GM18867 (cell line): ENCODE data around the gene IGF2BP2.
A peak's percentile ranks its signal among the peaks of the same experiment; 100 is the strongest.
"Not testable (repeated sequence)": the region's sequence is repeated elsewhere in the genome, so short reads cannot be mapped to it uniquely, and the experiment has no call there.

Experiments
- ATAC-seq: cut with Tn5 transposase; IDR thresholded peaks from one replicate; pipeline ENCODE4 v1.9.1; 2021; ENCODE audit warnings: mild to moderate bottlenecking, moderate library complexity; ENCODE audit not compliant: unreplicated experiment

The IGF2BP2 gene

DNA sequence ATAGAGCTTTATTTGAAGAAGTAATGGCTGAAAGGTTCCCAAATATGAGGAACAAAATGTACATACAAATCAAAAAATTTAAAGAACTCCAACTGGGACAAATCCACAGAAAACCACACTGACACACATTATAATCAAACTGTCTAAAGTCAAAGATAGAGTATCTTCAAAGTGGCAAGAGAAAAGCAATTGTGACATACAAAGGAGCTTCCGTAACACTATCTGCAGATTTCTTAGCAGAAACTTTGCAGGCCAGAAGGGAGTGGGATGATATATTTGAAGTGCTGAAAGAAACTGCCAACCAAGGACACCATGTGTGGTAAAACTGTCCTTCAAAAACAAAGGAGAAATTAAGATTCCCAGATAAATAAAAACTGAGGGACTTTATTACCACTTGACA, 146.8 kb downstream of the IGF2BP2 start:
- ATAC-seq = no peak

DNA sequence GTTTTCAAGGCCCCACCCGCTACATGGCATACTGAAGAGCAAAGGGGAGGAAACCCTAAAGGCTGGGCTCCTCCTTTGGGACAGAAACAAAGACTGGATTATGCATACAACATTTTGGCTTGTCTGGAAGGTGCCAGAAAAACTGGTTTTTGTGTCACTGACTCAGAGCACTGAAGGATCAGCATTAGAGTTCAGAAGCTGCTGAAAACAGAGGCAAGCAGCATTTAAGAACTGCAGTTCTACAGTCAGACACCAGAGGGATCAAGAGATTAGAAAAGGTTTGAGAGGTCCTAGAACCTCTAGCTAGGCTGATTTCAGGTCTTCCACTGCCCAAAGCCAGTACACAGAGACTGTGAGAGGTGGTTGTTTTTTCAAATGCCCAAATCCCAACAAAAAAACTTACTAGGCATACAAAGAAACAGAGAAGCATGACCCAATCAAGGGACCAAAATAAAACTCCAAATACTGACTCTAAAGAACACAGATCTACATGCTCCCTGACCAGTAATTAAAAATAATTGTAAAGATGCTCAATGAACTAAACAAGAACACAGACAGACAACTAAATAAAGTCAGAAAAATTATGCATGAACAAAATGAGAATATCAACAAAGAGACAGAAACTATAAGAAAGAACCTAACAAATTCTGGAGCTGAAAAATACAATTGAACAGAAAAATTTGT, 147.6 kb downstream of the IGF2BP2 start:
- ATAC-seq = no peak

DNA sequence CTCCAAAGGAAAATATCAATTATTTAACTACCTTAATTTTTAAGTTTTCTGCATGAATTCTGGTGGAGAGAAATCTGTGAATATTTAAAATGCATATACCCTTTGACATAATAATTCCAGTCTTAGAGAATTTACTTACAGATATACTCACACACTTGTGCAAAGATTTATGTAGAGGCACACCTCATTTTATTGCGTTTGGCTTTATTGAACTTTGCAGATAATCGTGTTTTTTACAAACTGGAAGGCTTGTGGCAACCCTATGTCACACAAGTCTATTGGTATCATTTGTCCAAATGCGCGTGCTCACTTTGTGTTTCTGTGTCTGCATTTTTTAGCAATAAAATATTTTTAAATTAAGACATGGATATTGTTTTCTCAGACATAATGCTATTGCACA, 157.3 kb downstream of the IGF2BP2 start:
- ATAC-seq = no peak

DNA sequence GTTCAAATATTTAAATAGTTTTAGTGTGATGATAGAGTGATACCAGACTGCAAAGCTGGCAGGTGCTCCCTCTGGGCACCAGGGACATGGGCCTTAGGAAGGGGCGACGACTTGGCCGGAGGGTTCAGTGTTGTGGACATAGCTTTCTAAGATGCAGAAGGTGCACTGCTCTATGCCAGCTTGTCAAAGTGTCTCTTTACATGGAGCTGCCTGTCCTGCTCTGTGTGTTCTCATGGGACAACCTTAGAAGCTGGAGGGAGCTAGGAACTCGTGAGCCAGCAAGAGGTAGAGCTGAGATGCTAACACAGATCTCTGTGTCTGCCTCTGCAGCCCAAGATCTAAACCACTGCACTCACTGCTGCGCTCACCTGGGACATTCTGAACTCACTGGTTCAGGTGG, 160.9 kb downstream of the IGF2BP2 start:
- ATAC-seq = no peak

DNA sequence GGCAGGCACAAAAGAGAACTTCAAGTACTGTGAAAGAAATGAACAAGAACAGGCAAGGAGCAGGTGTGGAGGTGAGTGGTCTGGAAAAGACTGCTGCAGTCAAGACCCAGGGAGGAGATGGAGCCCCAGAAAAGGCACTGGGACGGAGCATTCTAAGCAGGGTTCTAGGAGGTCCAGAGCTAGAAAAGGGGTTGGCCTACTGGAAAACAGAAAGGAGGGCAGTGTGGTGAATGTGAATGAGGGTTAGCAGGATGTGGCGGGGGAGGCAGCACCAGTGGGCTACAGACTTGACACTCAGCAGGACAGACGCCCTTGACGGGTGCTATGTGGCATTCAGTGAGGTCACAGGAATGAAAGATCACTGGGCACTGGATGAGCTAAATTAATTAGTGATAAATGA, 163.1 kb downstream of the IGF2BP2 start:
- no peak for ATAC-seq

DNA sequence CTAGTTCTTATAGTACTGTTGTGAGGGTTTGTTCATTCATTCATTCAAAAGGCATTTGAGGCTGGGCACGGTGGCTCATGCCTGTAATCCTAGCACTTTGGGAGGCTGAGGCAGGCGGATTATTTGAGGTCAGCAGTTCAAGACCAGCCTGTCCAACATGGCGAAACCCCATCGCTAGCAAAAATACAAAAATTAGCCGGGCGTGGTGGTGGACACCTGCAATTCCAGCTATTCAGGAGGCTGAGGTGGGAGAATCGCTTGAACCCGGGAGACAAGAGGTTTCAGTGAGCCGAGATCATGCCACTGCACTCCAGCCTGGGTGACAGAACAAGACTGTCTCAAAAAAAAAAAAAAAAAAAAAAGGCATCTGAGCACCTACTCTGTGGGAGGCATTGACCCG, 163.5 kb downstream of the IGF2BP2 start:
- ATAC-seq = not testable (repeated sequence)

DNA sequence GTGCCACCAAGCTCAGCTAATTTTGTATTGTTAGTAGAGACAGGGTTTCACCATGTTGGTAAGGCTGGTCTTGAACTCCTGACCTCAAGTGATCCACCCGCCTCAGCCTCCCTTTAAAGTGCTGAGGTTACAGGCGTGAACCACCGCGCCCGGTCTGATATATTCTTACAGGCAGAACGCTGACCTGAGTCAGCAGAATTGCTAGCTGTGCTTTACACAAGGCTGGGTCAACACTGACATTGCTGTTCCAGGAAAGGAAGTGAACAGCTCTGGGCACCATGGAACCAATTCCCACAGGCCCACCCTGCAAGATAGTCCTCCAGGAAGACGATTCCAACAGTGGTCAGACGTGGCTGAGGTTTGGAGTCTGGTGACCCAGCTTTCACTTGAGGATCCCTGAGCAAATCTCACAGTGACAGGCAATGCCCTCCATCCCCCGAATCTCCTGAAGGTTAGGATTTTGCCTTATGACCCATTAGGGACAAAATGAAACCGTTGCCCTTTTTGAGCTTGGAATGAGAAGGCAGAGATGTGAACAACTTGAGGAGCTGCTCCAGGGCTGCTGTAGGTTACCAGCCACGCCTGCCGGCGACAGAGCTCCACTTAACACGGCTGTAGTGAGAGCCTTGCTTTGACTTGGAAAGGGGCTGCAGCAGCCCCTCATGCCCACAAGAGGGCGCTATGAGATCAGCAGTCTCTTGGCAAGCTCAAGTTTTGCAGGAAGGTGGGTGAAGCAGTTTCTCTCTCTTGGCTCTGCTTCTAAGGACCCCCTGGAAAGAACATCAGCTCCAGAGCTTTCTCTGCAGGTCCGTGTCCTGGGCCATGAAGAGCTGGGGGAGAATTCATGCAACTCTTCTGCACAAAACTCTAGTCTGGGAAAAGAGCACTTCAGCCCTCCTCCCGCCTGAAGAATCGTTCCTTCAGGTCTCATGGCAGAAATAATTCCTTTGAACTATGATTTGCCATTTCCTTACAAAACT, 164.6 kb downstream of the IGF2BP2 start:
- ATAC-seq = peak; percentile 74

DNA sequence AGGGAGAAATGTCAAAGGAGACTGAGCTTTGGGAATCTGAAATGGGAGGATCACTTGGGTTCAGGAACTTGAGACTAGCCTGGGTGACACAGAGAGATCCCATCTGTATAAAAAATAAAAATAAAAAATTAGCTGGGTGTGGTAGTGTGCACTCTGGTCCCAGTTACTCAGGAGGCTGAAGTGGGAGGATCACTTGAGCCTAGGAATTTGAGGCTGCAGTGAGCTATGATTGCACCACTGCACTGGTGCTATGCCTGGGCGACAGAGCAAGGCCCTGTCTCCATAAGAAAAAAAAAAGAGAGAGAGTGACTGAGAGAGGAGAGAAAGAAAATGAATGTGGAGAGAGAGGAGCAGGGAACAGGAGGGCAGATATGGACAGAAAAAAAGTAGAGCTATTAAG, 165.9 kb downstream of the IGF2BP2 start:
- no peak for ATAC-seq

DNA sequence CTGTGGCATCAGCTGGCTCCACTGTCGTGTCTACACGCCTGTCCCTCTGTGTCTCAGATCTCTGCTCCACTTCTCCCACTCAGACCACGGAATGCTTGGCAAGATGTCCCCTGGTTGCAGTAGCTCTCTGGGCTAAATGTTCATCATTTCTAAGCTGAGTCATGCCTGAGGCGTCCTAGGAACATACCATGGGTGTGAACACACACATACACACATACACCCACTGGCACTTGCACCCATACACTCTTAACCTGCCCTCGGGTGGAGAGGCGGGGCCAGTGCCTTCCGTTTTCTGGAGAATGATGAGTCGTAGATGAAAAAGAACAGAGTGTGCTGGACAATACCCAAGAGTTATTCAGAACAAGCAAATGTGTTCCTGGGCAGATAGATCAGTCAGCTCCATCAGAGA, 166.3 kb downstream of the IGF2BP2 start:
- ATAC-seq = no peak

DNA sequence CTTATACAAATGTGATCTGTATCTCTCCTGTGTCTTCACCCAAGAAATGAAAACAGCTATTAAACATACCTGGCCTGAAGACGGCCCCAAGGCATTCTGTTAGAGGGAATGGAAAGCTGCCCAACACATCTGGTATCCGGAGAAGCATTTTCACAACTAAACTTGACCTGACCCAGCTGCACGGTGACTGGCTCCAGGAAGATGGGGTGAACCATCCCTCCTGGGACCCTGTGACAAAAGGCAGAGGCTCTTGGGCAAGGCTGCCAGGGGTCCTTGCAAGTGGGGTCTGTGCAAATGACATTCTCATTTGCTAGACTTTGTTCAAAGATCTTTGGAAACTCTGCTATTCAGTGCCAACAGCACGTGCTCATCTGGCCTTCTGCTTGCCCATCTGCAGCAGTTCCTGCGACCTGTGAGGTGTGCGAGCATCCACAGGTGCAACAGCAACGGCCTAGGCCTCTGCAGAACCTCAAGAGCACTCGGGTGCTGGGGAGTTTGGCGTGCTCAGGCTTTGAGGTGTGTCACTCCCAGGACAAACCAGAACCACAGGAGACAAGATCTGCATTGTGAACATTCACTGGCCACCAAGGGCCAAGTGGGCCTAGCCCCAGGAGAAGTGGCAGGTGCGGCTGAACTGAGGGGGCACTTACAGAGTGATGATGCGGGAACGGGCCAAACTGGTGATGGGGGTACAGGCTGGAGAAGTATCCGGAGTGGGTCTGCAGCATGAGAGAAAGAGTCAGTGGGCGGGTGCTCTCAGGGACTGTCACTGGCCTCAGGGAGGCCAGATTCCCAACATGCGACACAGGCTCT, 166.9 kb downstream of the IGF2BP2 start:
- ATAC-seq = no peak

DNA sequence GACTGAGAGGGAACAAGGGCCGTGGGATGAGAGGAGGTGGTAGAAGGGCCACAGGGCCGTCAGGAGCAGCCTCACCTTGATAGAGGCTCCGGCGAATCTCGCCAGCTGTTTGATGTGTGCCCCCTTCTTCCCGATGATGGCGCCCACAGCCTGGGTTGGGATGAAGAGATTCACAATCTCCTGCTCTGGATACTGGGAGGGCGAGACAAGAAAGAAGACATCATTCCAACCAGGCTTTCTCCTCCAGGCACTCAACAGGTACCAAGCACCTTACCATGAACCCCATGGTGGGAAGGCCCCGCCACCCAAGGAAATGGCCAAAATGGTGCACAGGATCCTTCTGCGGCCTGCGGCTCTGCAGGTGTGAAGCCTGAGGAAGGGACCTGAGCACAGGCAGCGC, 167.6 kb downstream of the IGF2BP2 start:
- no peak for ATAC-seq

DNA sequence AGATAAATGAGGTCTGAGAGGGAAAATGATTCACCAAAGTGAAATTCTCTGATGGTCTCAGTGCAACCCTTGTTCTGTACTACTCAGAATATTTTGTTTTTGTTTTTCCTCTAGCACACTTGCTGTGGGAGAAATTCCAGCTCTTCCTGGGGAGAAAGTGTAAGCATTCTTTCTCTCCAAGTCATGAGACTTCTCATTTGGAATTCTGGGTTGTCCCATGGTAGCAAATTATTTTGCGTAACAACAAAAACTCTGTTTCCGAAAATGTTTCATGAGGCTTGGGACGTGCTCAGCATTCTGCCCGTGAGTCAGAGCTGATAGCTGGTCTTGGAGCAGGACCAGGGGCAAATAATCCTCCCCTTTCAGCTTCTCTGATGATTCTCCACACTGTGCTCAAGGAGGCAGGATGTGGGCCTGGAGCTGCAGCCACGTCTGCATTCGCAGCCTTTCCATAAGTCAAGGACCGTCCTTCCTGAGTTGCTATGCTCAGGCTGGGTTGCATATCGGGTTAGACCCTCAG, 168.5 kb downstream of the IGF2BP2 start:
- no peak for ATAC-seq

DNA sequence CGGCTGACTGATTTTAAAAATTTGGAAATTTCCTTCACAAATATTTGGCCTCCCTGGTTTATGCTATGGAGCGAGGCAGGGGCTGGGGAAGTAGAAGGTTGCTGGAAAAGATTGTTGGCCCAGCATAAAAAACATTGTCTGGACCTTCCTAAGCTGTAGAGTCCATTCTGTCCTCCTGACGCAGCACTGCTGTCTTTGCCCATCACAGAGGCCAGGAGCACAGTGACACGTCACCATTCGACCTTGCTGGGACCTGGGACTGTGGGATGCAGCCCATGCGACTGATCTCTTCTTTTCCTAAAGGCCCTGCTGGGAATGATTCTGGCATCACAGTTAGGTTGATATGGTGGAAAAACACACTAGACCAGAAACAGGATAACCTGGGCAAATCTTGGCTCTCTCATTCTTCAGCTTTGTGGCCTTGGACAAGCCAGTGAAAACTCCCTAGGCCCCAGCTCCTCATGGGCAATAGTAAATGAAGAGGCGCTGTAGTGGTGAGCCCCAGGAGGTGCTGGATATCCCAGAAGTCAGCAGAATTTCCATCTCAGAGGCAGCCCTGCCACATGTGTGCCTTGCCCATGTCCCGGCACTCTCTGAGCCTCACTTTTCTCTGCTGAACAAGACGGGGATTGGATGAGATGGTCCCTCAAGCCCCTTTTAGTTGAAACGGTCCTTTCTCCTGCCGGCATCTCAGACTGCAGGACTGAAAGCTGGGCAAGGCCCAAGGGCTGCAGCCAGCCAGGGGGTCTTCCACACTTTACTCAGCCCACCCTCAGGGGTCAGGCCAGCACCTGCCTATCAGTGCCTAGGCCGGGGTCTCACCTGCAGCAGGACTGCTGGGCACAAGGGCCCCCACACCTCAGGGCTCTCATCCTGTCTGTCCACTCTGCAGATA, 169.2 kb downstream of the IGF2BP2 start:
- ATAC-seq = no peak

DNA sequence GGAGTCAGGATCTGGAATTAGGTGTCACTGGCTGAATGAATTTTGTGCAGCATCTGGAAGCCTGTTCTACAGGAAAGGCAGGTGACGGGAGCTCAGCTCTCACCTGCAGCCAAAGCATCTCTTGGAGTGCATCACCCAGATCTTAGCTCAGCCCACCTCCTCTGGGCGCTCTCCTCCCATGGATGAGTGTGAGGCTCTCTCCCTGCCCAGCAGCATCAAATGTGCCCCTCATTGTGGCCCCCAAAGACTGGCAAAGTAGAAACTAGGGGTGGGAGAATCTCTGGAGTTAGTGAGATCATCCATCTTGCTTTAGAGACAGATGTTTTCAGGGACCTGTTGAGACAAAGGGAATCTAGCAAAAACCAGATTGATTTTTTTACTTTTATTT, 170.1 kb downstream of the IGF2BP2 start:
- no peak for ATAC-seq

DNA sequence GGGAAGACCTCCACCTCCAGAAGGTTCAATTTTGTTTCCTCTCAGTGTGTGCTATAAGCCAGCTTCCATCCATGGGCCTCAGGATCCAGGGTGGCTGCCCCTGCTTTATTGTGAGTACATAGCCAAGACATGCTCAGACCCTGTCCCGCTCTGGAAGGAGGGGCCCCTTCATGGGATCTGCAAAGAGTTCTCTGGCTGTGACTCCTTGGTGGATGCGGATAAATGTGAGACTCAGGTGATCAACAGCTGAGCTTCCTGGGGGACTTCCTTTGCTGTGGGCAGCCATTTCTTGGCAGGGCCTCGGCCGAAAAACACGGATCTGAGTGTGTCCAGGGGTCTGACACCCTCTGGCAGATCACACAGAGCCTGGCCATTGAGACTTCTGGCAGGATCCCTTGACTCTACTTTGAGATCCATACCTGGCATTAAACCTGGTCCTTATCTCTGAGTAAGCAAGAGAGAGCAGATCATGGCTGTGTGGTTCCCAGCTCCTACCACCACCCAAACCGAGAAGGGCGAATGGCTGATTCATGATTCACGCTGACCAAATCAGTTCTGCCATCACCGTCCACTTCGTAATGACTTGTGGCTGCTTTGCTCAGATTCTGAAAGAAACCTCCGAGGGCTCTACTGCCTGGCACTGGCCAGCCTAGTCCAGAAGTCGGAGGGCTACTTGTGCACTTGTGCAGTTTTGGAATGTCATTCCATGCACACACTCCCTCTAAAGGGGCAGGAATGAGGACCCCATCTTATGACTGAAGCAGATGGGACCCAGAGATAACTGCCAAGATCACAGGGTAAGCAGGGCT, 170.7 kb downstream of the IGF2BP2 start:
- no peak for ATAC-seq

DNA sequence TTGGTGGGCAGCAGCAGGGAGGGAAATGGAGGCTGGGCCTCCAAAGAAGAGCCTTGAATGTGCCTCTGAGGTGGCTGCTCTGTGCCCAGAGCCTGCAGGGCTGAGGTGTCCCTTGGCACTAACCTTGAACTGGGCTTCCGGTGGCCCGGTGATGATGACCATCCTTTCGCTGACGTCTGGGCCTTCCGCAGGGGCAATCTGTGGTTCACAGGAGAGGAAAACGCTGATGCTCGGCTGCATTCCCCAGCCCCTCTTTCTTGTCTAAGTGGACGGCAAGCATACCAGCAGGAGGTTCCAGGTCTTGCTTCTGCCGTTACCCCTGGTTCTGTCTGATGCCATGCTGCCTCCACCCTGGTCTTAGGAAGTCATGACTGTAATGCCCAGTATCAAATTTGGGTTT, 172.9 kb downstream of the IGF2BP2 start:
- ATAC-seq = no peak

DNA sequence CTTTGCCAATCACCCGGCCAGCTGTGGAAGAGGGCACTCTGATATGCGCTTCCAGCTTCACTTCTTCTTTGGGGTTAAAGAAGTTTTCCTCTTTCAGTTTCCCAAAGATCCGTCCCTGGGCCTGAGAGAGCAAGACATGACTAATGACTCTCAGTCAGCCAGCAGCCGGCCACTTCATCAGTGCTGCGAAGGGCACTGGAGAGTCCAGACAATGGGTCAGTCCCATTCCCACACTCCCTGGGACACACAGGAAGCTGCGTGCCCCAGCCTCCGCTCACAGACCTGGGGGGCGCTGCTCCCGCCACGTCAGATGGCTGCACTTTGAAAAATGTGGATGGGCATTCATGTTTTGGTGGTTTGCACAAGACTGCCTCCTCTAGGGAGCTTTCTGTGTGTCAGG, 175.4 kb downstream of the IGF2BP2 start:
- no peak for ATAC-seq

DNA sequence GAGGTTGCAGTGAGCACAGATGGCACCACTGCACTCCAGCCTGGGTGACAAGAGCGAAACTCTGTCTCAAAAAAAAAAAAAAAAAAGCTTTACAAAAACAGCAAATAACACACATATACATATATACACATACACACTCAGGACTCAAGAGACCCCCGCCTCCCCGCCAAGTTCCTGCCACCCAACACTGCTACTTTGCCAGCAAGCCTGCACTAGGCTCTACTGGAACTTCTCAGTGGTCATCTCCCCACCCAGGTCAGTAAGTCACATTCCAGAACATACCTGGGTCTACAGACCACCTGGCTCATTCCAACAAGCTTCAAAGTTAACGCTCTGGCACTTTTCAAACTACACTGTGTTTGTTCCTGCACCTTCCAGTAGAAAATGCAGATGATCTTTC, 176.4 kb downstream of the IGF2BP2 start:
- no peak for ATAC-seq

DNA sequence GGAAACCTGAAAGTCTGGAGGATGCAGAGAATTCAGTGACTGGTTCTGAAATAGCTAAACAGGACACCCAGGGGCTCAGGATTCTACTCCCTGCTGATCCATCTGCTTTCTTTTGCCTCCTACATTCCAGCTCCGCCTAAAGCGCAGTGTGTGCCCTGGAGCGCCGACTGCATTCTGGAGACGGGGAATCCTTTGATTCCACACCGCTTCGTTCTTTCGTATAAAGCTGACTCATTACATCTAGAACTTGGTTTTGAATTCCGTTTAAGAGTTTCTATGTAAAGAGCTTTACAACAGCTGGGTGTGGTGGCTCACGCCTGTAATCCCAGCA, 177.0 kb downstream of the IGF2BP2 start:
- ATAC-seq = no peak
